ENCODE measurements around the gene BIRC2.
A peak's percentile ranks its signal among the peaks of the same experiment; 100 is the strongest.
"Not testable (repeated sequence)": the region's sequence is repeated elsewhere in the genome, so short reads cannot be mapped to it uniquely, and the experiment has no call there.

BIRC2 gene

GRCh38 chr11:102331341-102331740, 15.7 kb upstream of the BIRC2 start:
- no peaks in the 10 kb centered on the region for H3K27me3 ChIP-seq (ENCODE audit: insufficient read depth, low read depth)
- H3K27ac ChIP-seq, result no peak overlapping the region
- no peaks in the 10 kb centered on the region for H3K79me2 ChIP-seq (ENCODE audit: insufficient read depth, low read depth)
- H3K9ac ChIP-seq, result no peak overlapping the region
- H4K20me1 ChIP-seq (ENCODE audit: insufficient read depth), result no peaks in the 10 kb centered on the region
- H2AFZ ChIP-seq (ENCODE audit: low read depth), result no peak overlapping the region
- no peak overlapping the region for H3K4me2 ChIP-seq
- H3K36me3 ChIP-seq (ENCODE audit: insufficient read depth), result peaks cover 9% of the 10 kb centered on the region; the same call in 1 of the 2 replicates
- H3K4me3 ChIP-seq (IDR thresholded peaks at IDR 0.05; ENCODE audit: insufficient read depth, low read depth, low read length), result no peak overlapping the region
- H3K4me1 ChIP-seq (ENCODE audit: low read depth, poor library complexity, severe bottlenecking), result no peaks in the 10 kb centered on the region
- TF ChIP-seq, protein P1, sequence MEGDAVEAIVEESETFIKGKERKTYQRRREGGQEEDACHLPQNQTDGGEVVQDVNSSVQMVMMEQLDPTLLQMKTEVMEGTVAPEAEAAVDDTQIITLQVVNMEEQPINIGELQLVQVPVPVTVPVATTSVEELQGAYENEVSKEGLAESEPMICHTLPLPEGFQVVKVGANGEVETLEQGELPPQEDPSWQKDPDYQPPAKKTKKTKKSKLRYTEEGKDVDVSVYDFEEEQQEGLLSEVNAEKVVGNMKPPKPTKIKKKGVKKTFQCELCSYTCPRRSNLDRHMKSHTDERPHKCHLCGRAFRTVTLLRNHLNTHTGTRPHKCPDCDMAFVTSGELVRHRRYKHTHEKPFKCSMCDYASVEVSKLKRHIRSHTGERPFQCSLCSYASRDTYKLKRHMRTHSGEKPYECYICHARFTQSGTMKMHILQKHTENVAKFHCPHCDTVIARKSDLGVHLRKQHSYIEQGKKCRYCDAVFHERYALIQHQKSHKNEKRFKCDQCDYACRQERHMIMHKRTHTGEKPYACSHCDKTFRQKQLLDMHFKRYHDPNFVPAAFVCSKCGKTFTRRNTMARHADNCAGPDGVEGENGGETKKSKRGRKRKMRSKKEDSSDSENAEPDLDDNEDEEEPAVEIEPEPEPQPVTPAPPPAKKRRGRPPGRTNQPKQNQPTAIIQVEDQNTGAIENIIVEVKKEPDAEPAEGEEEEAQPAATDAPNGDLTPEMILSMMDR (conservative IDR thresholded peaks at IDR 0.05; ENCODE audit: low read depth, low read length), result no peak

- H3K4me1 ChIP-seq (ENCODE audit: low read depth, poor library complexity, severe bottlenecking), result no peaks in the 10 kb centered on the region
- no peaks in the 10 kb centered on the region for H3K79me2 ChIP-seq (ENCODE audit: insufficient read depth, low read depth)
- no peaks in the 10 kb centered on the region for H3K27me3 ChIP-seq (ENCODE audit: insufficient read depth, low read depth)
- no peak overlapping the region for H3K27ac ChIP-seq
- H2AFZ ChIP-seq (ENCODE audit: low read depth), result no peak overlapping the region
- no peak overlapping the region for H3K4me3 ChIP-seq (IDR thresholded peaks at IDR 0.05; ENCODE audit: insufficient read depth, low read depth, low read length)
- no peaks in the 10 kb centered on the region for H4K20me1 ChIP-seq (ENCODE audit: insufficient read depth)
- no peak overlapping the region for H3K4me2 ChIP-seq
- no peak overlapping the region for H3K9ac ChIP-seq
- TF ChIP-seq, protein P1 (conservative IDR thresholded peaks at IDR 0.05; ENCODE audit: low read depth, low read length), result no peak
- H3K36me3 ChIP-seq (ENCODE audit: insufficient read depth), result peaks cover 9% of the 10 kb centered on the region; the same call in 1 of the 2 replicates
These were observed 14.4 kb upstream of the BIRC2 start for GRCh38 chr11:102332611-102332994.

DNA sequence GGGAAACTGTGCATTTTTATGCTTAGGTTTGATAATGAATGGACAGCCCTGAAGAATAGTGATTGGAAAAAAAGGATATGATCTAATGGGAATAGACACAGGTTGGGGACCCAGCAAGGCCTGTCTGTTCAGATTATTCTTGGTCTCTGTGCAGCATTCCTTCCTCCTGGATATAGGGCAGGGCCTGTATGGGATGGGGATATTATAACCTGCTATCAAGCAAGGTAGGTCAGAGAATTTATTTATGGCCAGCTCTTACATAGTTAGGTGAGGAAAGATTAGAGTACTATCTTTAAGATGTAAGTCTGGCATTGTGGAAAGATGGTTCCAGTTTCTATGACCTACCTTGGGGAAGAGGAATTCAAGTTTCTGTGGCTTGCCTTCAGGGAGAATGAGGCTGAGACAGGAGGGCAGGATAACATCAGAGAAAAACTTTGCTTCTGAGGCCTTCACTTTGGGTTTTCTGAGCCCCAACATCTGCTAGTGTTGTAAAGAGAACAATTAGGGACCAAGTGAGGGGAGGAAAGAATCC, 8.5 kb upstream of the BIRC2 start:
- Histone ChIP-seq H3K4me3 (IDR thresholded peaks at IDR 0.05; ENCODE audit: insufficient read depth, low read depth, low read length) (no peak overlapping the region), H3K4me2 (no peak overlapping the region), H2AFZ (ENCODE audit: low read depth) (no peak overlapping the region), H3K27me3 (ENCODE audit: insufficient read depth, low read depth) (no peaks in the 10 kb centered on the region), H3K4me1 (ENCODE audit: low read depth, poor library complexity, severe bottlenecking) (peaks cover 8% of the 10 kb centered on the region), H4K20me1 (ENCODE audit: insufficient read depth) (no peaks in the 10 kb centered on the region), H3K36me3 (ENCODE audit: insufficient read depth) (no peaks in the 10 kb centered on the region), H3K79me2 (ENCODE audit: insufficient read depth, low read depth) (no peaks in the 10 kb centered on the region), H3K9ac (no peak overlapping the region), H3K27ac (no peak overlapping the region)
- TF ChIP-seq, protein P1 (conservative IDR thresholded peaks at IDR 0.05; ENCODE audit: low read depth, low read length), result no peak

- H3K9ac ChIP-seq; H3K4me3 ChIP-seq (IDR thresholded peaks at IDR 0.05; ENCODE audit: insufficient read depth, low read depth, low read length); H2AFZ ChIP-seq (ENCODE audit: low read depth); H3K79me2 ChIP-seq (ENCODE audit: insufficient read depth, low read depth); H4K20me1 ChIP-seq (ENCODE audit: insufficient read depth); H3K27me3 ChIP-seq (ENCODE audit: insufficient read depth, low read depth); H3K27ac ChIP-seq; H3K36me3 ChIP-seq (ENCODE audit: insufficient read depth); H3K4me2 ChIP-seq: not testable (repeated sequence)
- H3K4me1 ChIP-seq (ENCODE audit: low read depth, poor library complexity, severe bottlenecking), result peaks cover 17% of the 10 kb centered on the region
These were observed 5.7 kb upstream of the BIRC2 start for GRCh38 chr11:102341311-102341710.

DNA sequence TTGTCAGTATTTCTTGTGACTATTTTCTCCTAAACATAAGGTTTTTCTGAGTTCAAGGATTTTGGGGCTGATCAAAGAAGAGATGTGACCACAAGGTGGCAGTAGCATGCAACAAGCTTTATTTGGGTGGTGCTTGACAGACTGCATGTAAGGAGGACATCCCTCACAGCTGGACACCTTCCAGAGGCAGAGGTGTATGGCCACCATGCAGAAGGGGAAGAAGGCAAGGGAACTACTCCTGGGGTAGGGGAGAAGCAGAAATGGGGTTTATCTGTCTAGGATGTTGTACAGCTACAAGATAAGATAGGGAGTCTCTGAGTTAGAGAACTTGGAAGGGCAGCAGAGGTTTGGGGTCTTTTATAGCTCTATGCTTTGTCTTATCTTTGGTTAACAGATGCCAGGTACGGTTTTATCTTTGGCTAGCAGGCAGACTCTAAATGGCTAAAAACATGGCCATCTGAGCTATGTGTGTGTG, 5.1 kb upstream of the BIRC2 start:
- no peak overlapping the region for H3K4me3 ChIP-seq (IDR thresholded peaks at IDR 0.05; ENCODE audit: insufficient read depth, low read depth, low read length)
- no peak overlapping the region for H3K4me2 ChIP-seq
- no peaks in the 10 kb centered on the region for H4K20me1 ChIP-seq (ENCODE audit: insufficient read depth)
- H3K27me3 ChIP-seq (ENCODE audit: insufficient read depth, low read depth), result no peaks in the 10 kb centered on the region
- H3K9ac ChIP-seq, result no peak overlapping the region
- TF ChIP-seq, protein P1 (conservative IDR thresholded peaks at IDR 0.05; ENCODE audit: low read depth, low read length), result peak; percentile 78
- no peak overlapping the region for H2AFZ ChIP-seq (ENCODE audit: low read depth)
- H3K27ac ChIP-seq, result no peak overlapping the region
- H3K36me3 ChIP-seq (ENCODE audit: insufficient read depth), result no peaks in the 10 kb centered on the region
- no peaks in the 10 kb centered on the region for H3K79me2 ChIP-seq (ENCODE audit: insufficient read depth, low read depth)
- peaks cover 17% of the 10 kb centered on the region for H3K4me1 ChIP-seq (ENCODE audit: low read depth, poor library complexity, severe bottlenecking)

Measured in KMS-11 (cell line).